ENCODE measurements around the gene FAM162B.

Gene FAM162B

DNA sequence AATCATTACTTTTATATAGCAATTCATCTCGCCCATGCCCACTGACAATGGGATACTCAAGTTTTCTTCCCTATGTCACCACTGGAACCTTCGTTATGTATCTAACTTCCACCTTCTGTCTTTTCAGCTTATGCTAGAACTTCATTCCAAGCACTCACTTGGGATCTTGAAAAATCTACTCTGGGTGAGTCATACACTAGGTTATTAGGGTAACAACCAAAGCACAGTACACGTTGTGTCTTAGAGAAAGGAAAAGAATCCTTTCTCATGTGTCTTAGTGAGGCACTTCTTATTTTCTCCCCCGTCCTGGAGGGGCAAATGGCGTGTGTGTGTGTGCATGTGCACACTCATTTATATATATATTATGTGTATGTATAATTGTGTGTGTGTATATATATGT, 18.3 kb upstream of the FAM162B start:
- POLR2A ChIA-PET (ENCODE audit: low non-redundant PET) = no interaction called here
- no peak for DNase-seq (ENCODE audit: low spot score)
- CTCF ChIA-PET = interaction anchor here (0.7 kb wide), 1 partner anchor 515 kb away, joined by 3 read pairs; no protein-coding TSS in a partner anchor
- no peak overlapping the region for H3K27ac ChIP-seq
- TF ChIP-seq, protein P1, sequence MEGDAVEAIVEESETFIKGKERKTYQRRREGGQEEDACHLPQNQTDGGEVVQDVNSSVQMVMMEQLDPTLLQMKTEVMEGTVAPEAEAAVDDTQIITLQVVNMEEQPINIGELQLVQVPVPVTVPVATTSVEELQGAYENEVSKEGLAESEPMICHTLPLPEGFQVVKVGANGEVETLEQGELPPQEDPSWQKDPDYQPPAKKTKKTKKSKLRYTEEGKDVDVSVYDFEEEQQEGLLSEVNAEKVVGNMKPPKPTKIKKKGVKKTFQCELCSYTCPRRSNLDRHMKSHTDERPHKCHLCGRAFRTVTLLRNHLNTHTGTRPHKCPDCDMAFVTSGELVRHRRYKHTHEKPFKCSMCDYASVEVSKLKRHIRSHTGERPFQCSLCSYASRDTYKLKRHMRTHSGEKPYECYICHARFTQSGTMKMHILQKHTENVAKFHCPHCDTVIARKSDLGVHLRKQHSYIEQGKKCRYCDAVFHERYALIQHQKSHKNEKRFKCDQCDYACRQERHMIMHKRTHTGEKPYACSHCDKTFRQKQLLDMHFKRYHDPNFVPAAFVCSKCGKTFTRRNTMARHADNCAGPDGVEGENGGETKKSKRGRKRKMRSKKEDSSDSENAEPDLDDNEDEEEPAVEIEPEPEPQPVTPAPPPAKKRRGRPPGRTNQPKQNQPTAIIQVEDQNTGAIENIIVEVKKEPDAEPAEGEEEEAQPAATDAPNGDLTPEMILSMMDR (conservative IDR thresholded peaks at IDR 0.05; ENCODE audit: low read depth) = no peak

DNA sequence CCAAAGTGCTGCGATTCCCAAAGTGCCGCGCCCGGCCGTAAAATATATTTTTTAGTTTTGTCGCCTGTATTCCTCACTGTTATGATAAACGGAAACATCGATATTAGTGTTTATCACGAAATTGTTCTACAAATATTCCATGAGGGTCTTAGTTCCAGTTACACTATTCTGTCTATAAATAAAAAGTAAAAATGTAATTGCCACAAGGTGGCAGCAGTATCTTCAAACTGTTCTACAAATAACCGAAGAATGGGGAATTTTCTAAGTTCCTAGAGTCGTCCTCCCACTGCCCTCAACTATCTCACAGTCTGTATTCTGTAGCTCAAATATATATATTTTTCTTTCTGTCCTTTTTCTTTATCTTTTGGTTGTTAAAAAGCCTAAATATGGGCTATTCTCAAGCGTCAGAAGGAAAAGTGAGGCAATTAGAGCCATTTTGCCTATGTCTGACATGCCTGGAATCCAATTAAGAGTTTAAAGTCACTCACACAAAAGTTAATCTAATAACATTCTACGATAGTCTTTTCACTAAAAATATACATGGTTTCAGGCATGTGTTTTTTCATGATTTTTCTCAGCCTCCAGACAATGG, 14.2 kb upstream of the FAM162B start:
- H3K27ac ChIP-seq = no peak overlapping the region
- peak; percentile 8 for DNase-seq (ENCODE audit: low spot score)
- ChIA-PET CTCF (interaction anchor here (0.6 to 0.8 kb wide), 3 partner anchors 10 to 66 kb away, joined by 3 read pairs; no protein-coding TSS in a partner anchor), POLR2A (ENCODE audit: low non-redundant PET) (no interaction called here)
- TF ChIP-seq, protein P1 (conservative IDR thresholded peaks at IDR 0.05; ENCODE audit: low read depth) = peak; percentile 53

DNA sequence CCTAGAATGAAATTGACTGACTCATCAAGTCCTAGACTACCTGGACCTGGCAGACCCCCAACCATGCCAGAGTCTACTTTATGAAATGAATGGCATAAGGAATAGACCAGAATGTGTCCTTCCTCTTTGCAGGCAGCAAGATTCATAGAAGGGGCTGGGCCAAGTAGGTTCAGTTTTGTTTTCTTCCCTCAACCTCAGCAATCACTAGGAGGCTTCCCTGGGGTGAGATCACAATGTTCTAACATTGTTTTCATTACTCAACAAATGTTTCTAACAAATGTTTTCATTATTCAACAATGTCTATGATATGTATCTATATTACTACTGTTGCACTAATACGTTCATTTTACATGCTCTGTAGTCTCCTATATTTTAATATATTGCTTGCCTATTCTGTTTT, 8.4 kb upstream of the FAM162B start:
- no peak overlapping the region for H3K27ac ChIP-seq
- TF ChIP-seq, protein P1 (conservative IDR thresholded peaks at IDR 0.05; ENCODE audit: low read depth) = no peak
- no peak for DNase-seq (ENCODE audit: low spot score)
- ChIA-PET CTCF (no interaction called here), POLR2A (ENCODE audit: low non-redundant PET) (no interaction called here)

DNA sequence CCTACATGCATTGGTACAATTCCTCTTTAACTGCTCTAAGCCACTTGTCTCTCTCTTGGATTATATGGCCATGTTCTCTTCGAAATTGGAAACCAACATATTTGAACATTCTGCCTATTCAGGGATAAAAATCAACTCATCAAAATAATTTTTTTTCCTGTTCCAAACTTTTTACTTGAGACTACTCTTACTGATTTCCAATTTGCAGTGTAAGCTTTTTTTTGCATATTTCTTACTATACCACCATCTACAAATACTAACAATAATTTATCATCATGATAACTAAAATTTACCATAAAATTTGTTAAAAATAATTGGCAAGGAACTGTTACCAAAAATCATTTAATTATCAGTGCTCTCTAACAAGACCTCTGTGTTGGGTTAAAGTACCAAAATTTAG, 6.9 kb upstream of the FAM162B start:
- TF ChIP-seq, protein P1 (conservative IDR thresholded peaks at IDR 0.05; ENCODE audit: low read depth) = no peak
- ChIA-PET POLR2A (ENCODE audit: low non-redundant PET) (no interaction called here), CTCF (no interaction called here)
- H3K27ac ChIP-seq = no peak overlapping the region
- no peak for DNase-seq (ENCODE audit: low spot score)

DNA sequence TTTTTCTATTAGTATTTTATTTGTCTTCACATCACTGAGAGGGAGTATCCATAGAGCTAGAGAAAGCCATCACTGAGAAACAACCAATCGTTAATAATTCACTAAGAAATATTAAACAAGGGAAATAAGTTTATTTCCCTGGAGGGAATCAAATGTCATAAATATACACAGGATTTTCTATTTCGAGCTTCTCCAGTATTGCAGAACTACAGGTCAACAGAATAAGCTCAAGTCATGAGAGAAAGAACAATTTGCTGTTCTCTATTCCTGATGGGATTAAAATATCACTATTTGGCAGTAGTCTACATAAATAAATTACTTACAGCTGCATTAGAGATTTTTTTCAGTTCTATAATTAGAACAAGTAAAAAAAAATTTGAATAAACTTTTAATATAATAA, 2.2 kb upstream of the FAM162B start:
- no peak for DNase-seq (ENCODE audit: low spot score)
- H3K27ac ChIP-seq = no peak overlapping the region
- ChIA-PET POLR2A (ENCODE audit: low non-redundant PET) (no interaction called here), CTCF (no interaction called here)
- TF ChIP-seq, protein P1 (conservative IDR thresholded peaks at IDR 0.05; ENCODE audit: low read depth) = no peak

DNA sequence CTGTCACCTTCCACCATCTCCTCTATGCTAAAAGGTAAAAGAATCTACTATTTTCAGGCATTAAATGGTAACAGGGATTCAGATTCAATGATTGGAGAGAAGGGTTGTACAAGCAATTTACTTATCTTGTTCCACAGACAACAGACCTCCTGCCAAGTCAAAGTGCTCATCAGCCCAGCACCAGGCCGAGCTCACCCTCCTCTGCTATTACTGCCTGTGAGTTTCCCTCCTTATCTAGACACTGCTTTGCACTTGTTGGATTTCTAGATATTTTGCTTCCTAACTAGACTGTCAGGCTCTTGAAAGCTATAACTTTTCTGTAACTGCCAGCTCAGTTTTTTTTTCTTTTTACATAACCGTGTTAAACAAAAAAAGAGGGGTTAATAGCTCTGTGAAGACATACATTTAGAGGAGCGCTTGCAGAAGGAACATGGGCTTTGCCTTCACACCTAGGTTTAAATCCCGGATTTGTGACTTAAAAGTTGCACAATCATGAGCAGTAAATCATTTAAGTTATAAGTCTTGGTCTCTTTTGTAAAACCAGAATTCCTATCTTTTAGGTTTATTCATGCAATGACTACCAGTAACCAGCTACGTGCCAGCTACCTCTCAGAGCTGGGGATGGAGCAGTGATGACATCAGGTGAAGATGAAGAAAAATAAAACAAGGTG, 1.1 kb upstream of the FAM162B start:
- no peak overlapping the region for H3K27ac ChIP-seq
- TF ChIP-seq, protein P1 (conservative IDR thresholded peaks at IDR 0.05; ENCODE audit: low read depth) = no peak
- ChIA-PET POLR2A (ENCODE audit: low non-redundant PET) (no interaction called here), CTCF (interaction anchor here (0.5 to 1.0 kb wide), 4 partner anchors 18 to 513 kb away, joined by 3 to 11 read pairs (median 3); partner anchors contain the start of gene TSPYL4)
- no peak for DNase-seq (ENCODE audit: low spot score)

Data from RWPE1 (cell line).